ENCODE results near the gene PROZ.

The PROZ gene

DNA sequence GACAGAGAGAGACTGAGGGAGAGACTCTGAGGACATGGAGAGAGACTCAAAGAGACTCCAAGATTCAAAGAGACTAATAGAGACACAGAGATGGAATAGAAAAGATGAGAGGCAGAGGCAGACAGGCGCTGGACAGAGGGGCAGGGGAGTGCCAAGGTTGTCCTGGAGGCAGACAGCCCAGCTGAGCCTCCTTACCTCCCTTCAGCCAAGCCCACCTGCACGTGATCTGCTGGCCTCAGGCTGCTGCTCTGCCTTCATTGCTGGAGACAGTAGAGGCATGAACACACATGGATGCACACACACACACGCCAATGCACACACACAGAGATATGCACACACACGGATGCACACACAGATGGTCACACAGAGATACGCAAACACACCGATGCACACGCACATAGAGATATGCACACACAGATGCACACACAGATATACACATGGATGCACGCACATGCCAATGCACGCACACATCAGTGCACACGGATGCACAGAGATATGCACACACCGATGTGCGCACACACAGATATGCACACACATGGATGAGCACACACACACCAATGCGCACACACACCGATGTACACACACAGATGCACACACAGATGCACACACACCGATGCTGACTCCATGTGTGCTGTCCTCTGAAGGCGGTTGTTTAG is 39.2 kb upstream of the PROZ start:
- no peak for DNase-seq (ENCODE audit: low read depth)
- H3K4me3 ChIP-seq (ENCODE audit: low read depth, low read length) = no peak overlapping the region

DNA sequence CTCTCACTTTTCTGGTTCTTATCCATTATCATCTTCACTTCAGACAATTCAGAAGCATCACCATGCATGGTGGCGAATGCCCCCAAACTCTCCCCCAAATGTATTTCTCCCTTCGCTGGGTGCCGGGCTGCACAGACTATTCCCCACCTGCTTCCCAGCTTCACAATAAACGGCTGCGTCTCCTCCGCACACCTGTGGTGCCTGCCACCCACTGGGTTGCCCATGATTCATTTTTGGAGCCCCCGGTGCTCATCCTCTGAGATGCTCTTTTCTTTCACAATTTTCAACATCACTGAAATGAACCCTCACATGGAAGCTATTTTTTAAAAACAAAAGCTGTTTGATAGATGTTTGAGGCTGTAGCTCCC is 38.6 kb upstream of the PROZ start:
- no peak for DNase-seq (ENCODE audit: low read depth)
- H3K4me3 ChIP-seq (ENCODE audit: low read depth, low read length) = no peak overlapping the region

DNA sequence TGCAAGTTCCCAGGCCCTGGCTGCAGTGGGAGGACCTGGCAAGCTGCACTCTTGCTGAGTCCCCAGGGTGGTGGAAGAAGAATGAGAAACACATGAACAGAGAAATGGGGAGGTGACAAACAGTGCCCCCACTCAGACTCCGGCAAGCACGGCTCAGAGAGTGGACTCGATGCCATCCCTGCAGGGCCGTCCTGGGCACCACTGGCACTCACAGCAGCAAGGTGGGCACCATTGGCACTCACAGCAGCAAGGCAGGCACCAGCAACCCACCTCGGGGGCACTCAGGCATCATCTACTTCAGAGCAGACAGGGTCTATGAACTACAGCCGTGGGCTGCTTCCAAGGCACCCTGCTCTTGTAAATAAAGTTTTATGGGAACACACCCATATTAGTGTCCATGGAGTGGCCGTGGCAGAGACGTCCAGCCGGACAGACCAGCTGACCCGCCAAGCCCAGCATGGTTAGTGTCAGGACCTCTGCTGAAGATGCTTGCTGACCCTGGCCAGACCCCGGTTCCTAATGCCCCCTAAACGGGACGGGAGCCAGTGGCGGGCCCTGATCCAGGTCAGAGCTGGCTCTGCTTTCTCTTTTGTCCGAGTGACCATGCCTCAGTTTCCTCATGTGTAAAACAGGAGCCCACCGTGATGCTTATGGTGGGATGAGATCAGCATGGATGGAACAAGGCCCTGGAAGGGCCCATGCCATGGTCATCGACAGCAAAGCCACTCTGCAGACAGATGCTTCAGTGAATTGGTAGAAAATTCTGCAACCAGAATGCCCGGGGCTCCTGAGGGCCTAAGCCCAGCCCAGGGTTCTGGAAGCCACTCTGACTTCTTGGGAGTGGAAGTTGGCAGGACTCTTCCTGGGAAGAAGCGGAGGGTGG is 37.9 kb upstream of the PROZ start:
- no peak for DNase-seq (ENCODE audit: low read depth)
- no peak overlapping the region for H3K4me3 ChIP-seq (ENCODE audit: low read depth, low read length)

DNA sequence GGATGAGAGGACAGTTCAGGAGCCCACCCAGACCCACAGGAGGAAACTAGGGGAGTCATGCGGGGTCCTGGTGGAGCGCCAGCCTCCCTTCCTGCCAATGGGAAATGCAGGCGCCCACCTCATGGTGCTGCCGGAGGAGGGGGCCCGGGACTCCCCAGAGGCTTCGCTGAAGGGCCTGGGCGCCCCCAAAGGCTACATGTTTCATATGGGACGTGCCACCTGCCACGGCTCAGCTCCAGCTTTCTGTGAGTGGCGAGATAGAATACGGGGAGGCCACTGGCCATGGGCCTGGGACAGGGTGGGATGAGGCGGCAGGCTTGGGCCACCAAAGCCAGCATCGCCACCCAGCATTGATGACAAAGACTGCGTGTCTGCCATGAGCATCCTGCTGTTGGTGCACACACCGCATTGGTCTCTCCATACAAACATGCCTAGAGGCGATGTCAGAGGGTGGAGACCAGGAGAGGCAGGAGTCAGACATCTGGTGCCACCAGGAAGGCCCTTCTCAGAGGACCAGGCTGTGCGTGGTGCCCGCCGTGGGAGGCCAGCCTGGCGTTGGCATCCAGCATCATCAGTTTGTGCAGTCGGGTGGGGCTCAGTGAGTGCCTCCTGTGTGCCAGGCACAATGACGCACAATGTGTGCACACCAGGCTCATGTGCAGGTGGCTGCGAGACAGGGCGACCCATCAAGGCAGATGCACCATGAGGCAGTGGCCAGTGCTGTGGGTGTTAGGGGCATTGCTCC is 37.1 kb upstream of the PROZ start:
- DNase-seq (ENCODE audit: low read depth) = no peak
- H3K4me3 ChIP-seq (ENCODE audit: low read depth, low read length) = no peak overlapping the region

DNA sequence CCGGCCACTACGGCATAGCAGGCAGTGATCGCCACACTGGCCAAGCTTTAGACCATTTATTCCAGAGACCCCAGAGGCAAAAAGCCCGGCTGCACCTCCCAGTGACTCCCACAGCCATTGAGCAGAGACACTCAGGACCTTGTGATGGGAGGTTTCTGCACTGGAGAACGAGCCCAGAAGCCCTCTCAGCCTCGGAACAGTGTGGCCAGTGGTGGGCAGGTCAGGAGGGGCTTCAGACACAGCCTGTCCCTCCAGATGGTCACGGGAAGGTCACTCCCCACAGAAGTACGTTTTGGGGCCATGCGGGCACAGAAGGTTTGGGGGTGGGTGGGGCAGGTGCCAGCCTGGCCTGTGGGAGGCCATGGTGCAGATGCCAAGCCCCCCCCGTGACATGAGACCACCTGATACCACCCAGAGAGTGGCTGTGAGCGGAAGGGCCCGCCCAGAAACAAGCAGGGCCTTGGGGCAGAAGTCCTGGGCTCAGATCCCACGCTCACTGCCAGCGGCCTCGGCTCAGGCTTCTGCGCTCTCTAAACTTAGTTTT is 36.4 kb upstream of the PROZ start:
- no peak overlapping the region for H3K4me3 ChIP-seq (ENCODE audit: low read depth, low read length)
- no peak for DNase-seq (ENCODE audit: low read depth)

DNA sequence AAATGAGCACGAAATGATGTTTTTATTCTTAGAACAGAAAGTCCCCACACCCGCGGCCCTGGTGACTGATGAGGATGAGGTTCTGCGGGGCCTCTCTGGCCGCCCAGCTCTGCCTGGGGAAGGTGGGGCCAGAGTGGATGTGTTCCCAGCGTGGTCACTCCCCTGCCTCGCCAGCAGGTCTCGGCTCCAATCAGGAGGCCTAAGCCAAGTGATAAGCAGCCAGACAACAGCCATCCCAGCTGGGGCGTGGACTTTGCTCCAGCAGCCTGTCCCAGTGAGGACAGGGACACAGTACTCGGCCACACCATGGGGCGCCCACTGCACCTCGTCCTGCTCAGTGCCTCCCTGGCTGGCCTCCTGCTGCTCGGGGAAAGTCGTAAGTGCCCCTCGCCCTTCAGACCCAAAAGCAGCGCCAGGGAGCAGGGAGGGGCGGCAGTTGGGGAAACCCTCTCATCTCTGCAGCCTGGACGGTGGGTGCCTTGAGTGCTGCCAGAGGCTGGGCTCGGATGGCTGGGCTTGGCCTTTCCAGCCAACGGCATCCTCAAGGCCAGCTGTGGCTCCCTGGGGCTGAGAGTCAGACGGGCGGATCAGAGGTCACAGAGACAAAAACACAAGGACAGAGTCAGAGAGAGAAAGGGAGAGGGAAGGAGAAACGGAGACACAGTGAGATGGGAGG is 35.8 kb upstream of the PROZ start, which contains the start of gene F10:
Gene F10 (plus strand): TSS at position 250 of the 676 bp plus-strand sequence. CDS start 57 bp downstream, at position 307.
- H3K4me3 ChIP-seq (ENCODE audit: low read depth, low read length) = peak within 1 kb of the TSS; percentile 18
- peak; percentile 19 for DNase-seq (ENCODE audit: low read depth)

DNA sequence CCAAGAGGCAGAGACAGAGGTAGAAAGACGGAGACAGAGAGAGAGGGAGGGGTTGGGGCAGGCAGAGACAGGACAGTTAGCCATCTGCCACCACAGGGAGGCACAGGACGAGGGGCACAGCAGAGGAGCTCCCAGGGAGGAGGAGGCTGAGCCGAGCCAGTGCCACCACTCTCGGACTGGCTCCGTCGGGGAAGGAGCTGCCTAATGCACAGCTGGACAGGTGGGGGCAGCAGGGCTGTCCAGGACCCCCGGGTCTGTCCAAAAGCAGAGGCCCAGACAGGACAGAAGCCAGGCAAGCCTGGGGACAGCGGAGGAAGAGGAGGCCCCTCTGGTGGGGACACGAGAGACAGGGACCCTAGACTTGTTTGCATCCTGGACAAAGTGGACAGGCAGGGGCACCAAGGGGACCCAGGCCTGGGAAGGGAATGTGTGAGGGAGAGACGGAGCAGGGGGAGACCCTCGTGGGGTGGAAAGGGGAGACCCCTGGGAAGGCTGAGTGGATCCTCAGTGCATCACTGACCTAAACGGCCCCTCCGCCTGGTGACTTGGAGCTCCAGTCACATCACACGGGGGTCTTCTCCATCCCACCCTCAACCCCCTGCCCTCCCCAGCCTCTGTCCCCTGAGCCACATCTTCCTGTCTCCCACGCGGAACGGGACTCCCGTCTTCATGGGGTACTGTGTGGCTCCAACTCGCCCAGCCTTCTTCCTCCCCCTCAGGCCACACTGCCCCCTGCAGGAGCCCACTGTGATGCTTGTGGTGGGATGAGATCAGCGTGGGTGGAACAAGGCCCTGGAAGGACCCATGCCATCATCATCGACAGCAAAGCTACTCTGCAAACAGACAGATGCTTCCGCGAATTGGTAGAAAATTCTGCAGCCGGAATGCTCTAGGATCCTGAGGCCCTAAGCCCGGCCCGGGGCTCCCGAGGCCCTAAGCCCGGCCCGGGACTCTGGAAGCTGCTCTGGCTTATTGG is 34.9 kb upstream of the PROZ start:
- no peak overlapping the region for H3K4me3 ChIP-seq (ENCODE audit: low read depth, low read length)
- DNase-seq (ENCODE audit: low read depth) = no peak

DNA sequence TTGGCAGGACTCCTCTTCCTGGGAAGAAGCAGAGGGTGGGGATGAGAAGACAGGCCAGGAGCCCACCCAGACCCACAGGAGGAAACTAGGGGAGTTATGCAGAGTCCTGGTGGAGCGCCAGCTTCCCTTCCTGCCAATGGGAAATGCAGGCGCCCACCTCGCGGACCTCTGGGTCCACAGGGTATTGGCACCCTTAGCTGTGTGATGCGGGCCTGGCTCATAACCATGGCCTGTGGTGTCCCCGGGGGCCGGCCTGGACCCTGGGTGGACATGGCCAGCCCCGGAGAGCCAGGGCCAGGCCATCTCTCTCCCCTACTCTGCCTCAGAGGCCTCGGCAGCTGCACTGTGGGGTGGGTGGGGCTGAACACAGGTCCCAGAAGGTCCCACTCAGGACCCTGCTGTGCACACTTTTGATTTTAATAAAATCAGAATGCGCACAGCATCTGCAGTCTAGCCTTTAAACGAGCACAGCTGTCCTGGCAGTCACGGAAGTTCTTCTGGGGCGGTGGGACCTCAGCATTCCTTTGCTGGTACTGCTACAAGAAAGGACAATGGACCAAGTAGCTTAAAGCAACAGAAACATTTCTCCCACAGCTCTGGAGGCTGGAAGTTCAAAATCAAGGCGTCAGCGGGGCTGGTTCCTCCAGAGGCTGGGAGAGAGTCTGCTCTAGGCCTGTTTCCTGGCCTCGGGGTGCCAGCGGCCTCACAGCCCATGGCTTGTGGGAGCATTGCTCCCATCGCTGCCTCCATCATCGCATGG is 34.1 kb upstream of the PROZ start:
- H3K4me3 ChIP-seq (ENCODE audit: low read depth, low read length) = no peak overlapping the region
- no peak for DNase-seq (ENCODE audit: low read depth)

DNA sequence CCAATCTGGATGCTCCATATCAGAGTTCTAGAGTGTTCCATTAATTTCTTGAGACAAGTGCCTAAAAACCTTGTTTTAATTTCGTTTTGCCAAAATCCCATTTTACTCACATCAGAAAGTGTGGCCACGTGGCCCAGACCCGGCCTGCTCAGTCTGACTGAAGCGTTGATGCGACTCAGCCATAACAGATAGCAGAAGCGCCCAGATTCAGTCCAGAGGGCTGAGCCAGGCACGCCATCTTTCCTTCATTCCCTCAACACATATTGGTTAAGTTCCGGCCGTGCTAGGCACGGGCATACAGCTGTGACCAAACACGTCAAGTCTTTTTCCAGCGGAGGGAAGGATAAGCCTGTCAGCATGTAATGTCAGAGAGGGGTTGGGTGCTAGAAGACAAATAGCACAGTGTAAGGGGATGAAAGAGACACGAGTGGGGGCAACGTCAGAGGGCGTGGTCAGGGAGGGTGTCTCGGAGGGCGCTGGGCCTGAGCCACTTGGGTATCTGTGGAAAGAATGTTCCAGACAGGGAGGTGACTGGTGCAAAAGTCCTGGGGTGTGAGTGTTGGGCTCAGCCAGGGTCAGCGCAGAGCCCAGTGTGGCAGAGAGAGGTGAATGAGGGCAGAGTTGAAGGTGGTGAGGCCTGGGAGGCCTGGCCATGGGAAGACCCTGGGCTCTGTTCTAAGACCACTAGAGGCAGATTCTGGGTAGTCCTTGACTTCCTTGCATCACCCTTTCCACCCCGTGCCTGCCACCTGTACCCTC is 32.8 kb upstream of the PROZ start:
- no peak overlapping the region for H3K4me3 ChIP-seq (ENCODE audit: low read depth, low read length)
- no peak for DNase-seq (ENCODE audit: low read depth)

DNA sequence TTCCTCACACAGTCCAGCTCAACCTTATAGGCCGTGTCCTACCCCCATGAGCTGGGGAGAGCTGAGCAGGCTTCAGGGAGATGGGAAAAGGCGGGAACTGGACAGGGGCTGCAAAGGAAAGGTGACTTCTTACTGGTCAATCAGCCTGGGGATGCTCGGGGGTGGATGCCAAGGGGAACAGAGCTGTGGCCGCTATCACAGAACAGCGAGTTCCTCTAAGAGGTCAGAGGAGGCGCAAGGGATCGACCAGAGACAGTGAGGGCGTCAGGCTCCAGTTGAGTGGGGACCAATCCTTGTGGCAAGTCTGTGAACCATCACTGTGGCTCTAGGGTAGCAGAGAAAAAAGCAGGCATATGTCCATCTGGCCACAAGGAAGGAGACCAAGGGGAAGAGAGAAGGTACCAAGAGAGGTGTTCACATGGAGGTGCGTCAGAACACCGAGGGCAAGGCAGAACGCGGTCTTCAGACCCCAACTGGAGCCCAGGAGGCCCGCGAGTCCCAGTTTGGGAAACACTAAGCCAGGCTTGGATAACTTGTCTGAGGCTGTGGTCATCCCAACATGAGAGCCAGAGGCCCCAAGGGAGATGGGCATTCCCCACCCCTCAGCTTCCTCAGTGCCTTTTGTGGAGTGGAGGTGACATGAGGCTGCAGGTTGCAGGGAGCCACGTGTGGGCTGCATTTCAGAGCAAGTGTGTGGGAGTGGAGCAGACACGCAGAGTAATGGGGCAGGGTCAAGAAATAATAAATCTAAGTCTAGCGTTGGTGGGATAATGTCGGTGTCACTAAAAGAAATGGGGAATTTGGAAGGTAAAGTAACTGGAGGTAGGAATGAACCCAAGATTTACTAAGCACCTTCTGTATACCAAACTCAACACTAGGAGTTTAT is 31.9 kb upstream of the PROZ start:
- H3K4me3 ChIP-seq (ENCODE audit: low read depth, low read length) = no peak overlapping the region
- DNase-seq (ENCODE audit: low read depth) = no peak

DNA sequence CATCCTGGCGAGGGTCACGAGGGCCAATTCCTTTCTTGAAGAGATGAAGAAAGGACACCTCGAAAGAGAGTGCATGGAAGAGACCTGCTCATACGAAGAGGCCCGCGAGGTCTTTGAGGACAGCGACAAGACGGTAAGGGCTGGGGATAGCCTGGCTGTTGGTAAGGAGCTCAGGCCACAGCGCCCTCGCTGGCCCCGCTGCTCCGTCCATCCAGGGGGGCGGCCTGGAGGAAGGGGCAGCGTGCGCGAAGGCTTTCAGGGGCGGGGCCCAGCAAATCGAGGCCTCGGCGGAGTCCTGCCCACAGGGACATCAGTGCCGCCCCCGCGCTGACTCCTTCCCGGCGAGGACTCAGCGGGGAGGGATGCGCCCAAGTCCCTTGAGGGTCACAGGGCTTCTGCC is 29.0 kb upstream of the PROZ start:
- DNase-seq (ENCODE audit: low read depth) = no peak
- H3K4me3 ChIP-seq (ENCODE audit: low read depth, low read length) = peak overlapping the region; percentile 31

DNA sequence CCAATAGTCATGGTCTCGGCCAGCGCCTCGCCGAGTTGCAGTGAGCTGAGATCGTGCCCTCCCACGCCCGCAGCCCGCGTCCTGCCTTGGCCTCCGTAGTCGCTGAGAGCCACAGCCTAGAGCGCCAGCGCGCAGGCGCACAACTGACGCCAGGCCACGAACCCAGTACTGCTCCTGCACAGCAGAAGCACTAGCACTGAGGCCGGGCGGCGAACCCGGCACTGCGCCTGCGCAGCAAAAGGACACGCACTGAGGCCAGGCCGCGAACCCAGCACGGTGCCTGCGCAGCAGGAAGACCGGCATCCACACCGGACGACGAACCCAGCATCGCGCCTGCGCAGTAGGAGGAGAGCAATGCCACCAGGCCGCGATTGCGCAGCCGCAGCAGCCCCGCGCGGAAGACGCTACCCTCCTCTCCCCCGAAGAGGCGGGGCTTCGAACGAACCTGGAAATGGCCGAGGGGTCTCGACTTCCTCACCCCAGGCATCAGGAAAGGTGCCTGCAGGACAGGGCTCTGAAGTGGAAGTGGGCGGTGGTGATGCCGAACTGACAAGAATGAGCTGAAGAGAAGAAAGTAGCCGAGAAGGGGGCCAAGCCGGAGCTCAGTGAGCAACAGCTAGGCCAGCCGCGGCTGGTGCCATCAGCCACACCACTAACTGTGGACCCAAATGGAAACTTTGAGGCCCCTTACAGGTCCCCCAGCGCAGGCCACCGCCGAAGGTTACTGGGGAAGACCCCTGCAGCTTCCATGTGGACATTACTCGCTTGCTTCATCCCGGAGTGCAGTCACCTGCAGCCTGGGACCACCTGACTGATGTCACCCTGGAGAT is 28.3 kb upstream of the PROZ start:
- peak overlapping the region; percentile 31 for H3K4me3 ChIP-seq (ENCODE audit: low read depth, low read length)
- DNase-seq (ENCODE audit: low read depth) = no peak

DNA sequence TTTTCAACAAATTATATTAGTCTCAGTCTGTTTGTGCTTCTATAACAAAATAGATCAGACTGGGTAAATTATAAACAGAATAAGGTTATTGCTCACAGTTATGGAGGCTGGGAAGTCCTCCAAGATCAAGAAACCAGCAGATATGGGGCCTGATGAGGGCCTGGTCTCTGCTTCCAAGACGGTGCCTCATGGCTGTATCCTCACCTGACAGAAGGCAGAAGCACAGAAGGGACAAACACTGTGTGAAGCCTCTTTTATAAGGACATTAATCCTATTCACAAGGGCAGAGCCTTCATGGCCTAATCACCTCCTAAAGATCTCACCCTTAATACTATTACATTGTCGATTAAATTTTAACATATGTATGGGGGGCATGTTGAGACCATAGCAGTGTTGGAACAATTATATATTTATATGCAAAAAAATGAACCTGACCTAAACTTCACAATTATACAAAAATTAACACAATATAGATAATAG is 23.1 kb upstream of the PROZ start:
- H3K4me3 ChIP-seq (ENCODE audit: low read depth, low read length) = no peak overlapping the region
- no peak for DNase-seq (ENCODE audit: low read depth)

DNA sequence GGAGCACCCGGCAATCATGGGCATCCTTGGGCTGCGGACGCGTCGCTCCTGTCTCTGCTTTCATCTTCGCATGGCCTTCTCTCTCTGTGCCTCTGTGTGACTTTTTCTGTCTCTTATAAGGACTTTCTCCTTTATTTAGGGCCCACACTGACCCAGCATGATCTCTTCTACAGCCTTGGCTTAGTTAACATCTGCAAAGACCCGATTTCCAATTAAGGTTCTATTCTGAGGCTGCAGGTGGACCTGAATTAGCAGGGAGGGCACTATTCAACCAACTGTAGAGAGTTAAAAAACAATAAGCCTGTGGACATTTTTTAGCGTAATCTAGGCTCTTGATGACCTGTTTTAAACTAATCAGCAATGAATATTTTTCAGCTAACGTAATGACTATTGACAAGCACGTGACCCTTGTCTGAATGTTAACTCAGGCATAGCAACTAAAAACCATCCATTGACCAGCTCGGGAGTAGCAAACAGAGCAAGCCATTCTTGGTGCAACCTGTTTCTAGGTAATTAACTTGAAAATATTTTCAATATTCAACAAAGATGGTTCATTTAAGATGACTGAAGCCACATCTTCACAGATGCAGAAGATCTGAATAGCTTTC is 20.7 kb upstream of the PROZ start:
- DNase-seq (ENCODE audit: low read depth) = no peak
- H3K4me3 ChIP-seq (ENCODE audit: low read depth, low read length) = no peak overlapping the region
